Measurements from ENCODE around the gene TTLL6. TPM values are rescaled to one million over a fixed set of nuclear protein-coding genes. Genes with fewer than 3 reads are reported as not detected.
"Not testable (repeated sequence)": the region's sequence is repeated elsewhere in the genome, so short reads cannot be mapped to it uniquely, and the experiment has no call there.

Gene TTLL6
- total RNA-seq (not detected), total RNA-seq (0 reads per million in 2 donors)

DNA sequence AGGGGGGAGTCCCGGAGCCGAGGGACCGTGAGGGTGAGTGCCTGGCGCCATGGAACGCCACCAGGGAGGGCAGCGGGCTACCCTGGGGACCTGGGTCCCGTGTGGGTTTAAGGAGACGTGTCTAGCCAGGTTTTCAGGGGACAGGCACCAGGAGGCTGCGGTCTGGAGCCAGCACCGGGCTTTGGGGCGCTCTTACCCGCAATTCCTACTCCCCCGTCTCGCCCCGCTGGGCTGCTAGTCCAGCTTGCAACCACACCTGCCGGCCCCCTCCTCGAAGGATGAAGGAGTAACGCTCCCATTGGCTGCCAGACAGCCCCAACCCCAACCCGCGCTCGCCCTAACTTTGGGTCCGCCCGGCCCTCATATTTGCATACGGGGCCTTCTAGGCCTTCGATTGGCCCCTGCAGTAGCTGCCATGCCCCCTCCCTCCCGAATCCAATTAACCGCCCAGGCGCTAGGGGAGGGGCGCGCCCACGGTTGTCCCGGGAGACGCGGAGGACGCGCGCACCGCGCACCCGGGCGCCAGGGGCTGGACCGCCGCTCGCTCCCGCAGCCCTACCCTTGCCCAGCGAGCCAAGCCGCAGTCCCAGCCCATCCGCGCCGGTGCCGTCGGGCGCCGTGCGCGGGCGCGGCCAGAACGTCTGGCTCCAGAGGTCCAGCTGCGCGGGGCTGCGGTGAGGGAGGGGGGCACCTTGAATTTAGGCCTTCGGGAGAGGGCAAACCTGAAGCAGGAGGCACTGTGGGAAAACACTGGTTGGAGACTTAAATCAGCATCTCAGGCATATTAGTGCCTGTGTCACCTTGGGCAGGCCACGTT lies at the start of gene TTLL6:
Gene TTLL6 (minus strand): TSS at position 456 of the 817 bp plus-strand sequence. CDS start 157 bp downstream, at position 299.
- peak; percentile 66 to 79 (median 68) for DNase-seq
- Mint-ChIP-seq H3K27ac (no peak within 1 kb of the TSS), H3K27me3 (peaks cover 19% of the 10 kb centered on the region)

DNA sequence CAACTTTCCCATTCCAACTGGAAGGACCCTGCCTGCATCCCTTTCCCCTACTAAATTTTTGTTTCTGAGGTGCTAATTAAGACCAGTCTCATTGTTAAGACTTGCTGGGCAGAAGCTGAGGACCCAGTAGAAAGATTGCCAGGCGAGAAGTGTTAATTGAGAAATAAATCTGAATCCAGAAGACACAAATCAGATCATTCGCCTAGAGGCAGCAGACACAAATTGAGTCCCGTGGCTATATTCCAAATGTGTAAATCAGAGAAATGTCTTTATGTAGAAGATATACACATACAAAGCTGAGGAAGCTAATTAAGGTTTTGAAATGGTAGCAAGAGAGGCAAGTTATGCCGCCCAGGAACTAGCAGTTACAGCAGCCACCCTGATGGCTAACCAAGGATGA lies 43.4 kb upstream of the TTLL6 start:
- H3K9me3 ChIP-seq (ENCODE audit: control insufficient read depth, low read length, poor library complexity, severe bottlenecking), result no peaks in the 10 kb centered on the region
- Mint-ChIP-seq H3K27me3 (no peaks in the 10 kb centered on the region), H3K4me1 (peaks cover 4% of the 10 kb centered on the region), H3K4me3 (no peak overlapping the region), H3K27ac (peak overlapping the region; percentile 24), H3K36me3 (ENCODE audit: low read depth) (peaks cover 11% of the 10 kb centered on the region)
- no peak for DNase-seq
- ATAC-seq, result no peak

More for the DNA sequence above, at the start of gene TTLL6:
- H3K4me1 Mint-ChIP-seq, result peaks cover 18% of the 10 kb centered on the region
- H3K36me3 Mint-ChIP-seq (ENCODE audit: low read depth), result no peaks in the 10 kb centered on the region
- ATAC-seq, result peak; percentile 99
- H3K4me3 Mint-ChIP-seq, result peak within 1 kb of the TSS; percentile 89
- H3K9me3 ChIP-seq (ENCODE audit: control insufficient read depth, low read length, poor library complexity, severe bottlenecking), result no peaks in the 10 kb centered on the region

DNA sequence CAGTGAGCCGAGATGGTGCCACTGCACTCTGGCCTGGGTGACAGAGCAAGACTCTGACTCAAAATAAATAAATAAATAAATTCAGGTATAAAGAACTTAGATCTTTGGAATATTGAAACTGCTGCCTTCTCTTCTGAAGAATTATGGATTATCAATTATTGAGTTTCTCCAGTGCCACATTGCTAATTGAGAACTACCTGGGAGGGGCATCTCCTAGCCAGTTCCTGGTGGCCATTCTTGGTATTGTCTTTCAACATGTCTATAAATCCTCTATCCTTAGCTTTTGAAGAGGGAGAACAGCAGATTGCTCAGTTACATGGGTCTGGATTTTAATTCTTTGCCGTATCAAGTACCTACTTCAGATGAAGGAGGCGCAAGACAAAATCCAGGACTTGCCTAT lies 43.0 kb upstream of the TTLL6 start:
- H3K27me3 Mint-ChIP-seq, result no peaks in the 10 kb centered on the region
- no peak overlapping the region for H3K4me3 Mint-ChIP-seq
- ATAC-seq (no peak), DNase-seq (no peak)
- H3K9me3 ChIP-seq (ENCODE audit: control insufficient read depth, low read length, poor library complexity, severe bottlenecking), result no peaks in the 10 kb centered on the region
- peaks cover 4% of the 10 kb centered on the region for H3K4me1 Mint-ChIP-seq
- H3K27ac Mint-ChIP-seq, result no peak overlapping the region
- H3K36me3 Mint-ChIP-seq (ENCODE audit: low read depth), result peaks cover 11% of the 10 kb centered on the region

DNA sequence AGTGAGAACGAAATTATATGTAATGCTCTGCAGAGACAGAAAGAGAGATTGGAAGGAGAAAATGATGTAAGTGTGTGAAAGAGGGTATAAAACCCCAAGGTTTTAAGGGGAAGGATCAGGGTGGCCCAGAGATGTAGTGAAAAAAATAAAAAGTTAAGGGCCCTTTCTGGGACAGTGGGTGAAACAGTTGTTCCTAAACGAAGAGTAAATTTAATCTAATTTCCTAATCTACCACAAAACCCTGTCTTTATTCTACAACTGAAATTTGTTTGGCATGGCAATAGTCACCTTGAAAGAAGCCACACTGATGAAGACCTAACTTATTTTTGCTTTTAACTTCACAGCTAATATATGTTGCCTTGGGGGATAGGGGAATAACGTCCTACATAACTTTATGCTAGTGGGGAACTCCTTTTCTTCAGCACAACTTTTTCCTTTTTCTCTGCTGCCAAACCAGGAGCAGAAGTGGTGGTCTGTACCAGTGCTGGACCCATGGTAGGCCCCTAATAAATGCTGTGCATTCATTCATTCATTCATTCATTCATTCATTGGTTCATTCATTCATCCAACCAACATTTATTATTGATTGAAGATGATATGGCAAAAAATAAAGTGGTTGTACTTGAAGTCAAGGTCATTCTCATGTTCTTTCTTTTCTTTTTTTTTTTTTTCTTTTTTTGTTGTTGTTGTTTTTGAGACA lies 39.2 kb upstream of the TTLL6 start:
- no peak for DNase-seq
- Mint-ChIP-seq H3K4me1 (peaks cover 9% of the 10 kb centered on the region), H3K27ac (peak overlapping the region; percentile 62), H3K36me3 (ENCODE audit: low read depth) (peaks cover 15% of the 10 kb centered on the region), H3K27me3 (no peaks in the 10 kb centered on the region), H3K4me3 (peak overlapping the region; percentile 31)
- no peaks in the 10 kb centered on the region for H3K9me3 ChIP-seq (ENCODE audit: control insufficient read depth, low read length, poor library complexity, severe bottlenecking)
- no peak for ATAC-seq

DNA sequence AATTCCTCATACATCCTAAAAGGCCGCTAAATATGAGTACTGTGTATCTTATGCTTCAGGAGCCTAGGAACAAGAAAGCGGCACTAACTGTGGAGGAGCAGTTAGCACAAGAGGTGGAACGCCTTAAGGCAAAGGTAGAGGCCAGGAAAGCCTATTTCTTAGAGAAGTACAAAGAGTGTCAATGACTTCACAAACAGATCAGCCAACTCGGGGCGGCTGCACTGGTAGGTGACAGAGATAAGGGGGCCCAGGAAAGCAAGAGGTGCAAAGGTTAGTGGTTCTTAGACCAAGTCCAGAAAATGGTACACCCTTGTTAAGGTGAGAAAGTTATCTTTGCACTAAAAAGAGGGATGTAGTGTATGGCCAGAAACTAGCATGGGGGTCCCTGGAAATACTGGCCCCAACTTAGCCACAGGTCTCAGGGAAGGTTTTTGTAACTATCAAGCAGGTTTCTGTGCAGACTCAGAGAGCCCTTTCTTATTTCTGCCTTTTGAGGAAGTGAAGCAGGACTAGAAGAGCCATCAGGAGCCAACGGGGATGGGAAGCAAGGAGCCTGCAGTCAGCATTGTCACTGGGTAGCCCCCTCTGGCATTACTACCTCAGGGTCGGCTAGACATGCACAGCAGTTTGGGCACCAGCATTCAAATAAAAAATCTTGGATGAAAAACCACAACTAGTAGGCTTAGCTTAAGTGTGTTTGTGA lies 37.9 kb upstream of the TTLL6 start:
- no peak for ATAC-seq
- Mint-ChIP-seq H3K4me1 (peaks cover 9% of the 10 kb centered on the region), H3K4me3 (no peak overlapping the region), H3K36me3 (ENCODE audit: low read depth) (peaks cover 12% of the 10 kb centered on the region), H3K27ac (peak overlapping the region; percentile 9), H3K27me3 (no peaks in the 10 kb centered on the region)
- no peak for DNase-seq
- no peaks in the 10 kb centered on the region for H3K9me3 ChIP-seq (ENCODE audit: control insufficient read depth, low read length, poor library complexity, severe bottlenecking)

DNA sequence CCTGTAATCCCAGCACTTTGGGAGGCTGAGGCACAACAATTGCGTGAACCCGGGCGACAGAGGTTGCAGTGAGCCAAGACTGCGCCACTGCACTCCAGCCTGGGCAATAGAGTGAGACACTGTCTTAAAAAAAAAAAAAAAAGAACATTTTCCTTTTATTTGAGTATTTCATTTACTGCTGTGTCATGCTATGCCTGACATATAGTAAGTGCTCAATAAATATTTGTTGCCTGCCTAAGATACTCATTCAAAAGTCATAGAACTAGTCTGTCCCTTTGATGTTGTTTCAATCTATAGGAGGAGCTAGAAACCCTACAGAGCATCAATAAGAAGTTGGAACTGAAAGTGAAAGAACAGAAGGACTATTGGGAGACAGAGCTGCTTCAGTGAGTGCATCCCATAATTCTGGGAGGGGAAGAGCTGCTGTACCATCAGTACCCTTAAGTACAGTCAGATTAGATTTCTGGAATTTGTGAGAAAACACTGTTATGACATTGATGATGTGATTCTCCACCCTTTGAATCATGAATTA lies 33.8 kb upstream of the TTLL6 start:
- H3K9me3 ChIP-seq (ENCODE audit: control insufficient read depth, low read length, poor library complexity, severe bottlenecking), result no peaks in the 10 kb centered on the region
- DNase-seq (no peak), ATAC-seq (peak; percentile 44)
- Mint-ChIP-seq H3K36me3 (ENCODE audit: low read depth) (peaks cover 13% of the 10 kb centered on the region), H3K4me3 (no peak overlapping the region), H3K4me1 (peaks cover 7% of the 10 kb centered on the region), H3K27ac (no peak overlapping the region), H3K27me3 (no peaks in the 10 kb centered on the region)

DNA sequence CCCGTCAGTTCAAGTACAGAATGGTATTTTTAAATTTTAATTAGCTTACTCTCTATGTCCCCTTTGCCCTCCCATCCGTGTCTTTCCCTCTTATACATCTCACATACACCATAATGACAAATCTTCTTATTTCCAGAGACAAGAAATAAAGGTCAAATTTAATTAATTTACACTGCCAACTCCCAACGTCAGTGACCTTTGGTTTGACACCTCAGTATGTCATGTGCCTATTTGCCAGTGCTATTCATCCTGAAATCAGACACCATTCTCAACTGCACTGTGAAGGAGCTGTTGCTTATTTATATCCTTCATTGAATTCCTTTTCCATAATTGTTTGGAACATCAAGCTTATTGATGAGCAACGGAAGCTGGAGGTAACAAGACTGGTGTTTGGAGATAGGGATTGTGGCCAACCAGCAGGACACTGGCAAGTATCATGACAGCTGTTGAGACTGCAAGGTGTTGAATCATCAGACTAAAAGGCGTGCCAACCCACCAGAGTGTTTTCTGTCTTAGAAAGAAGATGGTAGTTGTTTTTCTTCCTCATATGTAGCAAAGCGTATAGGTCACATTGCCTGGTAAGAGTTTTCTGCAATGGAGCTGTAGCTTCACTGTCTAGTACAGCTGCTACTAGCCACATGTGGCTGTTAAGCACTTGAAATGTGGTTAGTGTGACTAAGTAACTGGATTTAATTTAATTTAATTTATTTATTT lies 26.3 kb upstream of the TTLL6 start:
- Mint-ChIP-seq H3K27me3 (no peaks in the 10 kb centered on the region), H3K36me3 (ENCODE audit: low read depth) (peaks cover 10% of the 10 kb centered on the region), H3K27ac (peak overlapping the region; percentile 19), H3K4me1 (peaks cover 25% of the 10 kb centered on the region), H3K4me3 (no peak overlapping the region)
- H3K9me3 ChIP-seq (ENCODE audit: control insufficient read depth, low read length, poor library complexity, severe bottlenecking), result no peaks in the 10 kb centered on the region
- ATAC-seq (no peak), DNase-seq (no peak)

DNA sequence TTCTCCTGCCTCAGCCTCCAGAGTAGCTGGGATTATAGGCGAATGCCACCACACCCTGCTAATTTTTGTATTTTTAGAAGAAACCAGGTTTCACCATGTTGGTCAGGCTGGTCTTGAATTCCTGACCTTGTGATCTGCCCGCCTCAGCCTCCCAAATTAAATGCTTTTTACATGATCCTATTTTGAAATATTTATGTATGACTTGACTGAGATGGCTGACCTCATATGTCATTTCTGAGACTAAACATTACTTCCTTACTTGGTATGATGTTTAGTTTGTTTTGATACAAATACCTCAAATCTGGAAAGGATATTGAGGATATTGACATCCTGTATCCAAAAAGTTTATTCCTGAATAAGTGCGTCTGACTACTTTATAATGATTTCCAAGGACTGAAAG lies 25.7 kb upstream of the TTLL6 start:
- peaks cover 7% of the 10 kb centered on the region for H3K36me3 Mint-ChIP-seq (ENCODE audit: low read depth)
- no peaks in the 10 kb centered on the region for H3K9me3 ChIP-seq (ENCODE audit: control insufficient read depth, low read length, poor library complexity, severe bottlenecking)
- H3K4me1 Mint-ChIP-seq, result peaks cover 30% of the 10 kb centered on the region
- no peaks in the 10 kb centered on the region for H3K27me3 Mint-ChIP-seq
- DNase-seq (no peak), ATAC-seq (no peak)
- no peak overlapping the region for H3K4me3 Mint-ChIP-seq
- peak overlapping the region; percentile 19 for H3K27ac Mint-ChIP-seq

DNA sequence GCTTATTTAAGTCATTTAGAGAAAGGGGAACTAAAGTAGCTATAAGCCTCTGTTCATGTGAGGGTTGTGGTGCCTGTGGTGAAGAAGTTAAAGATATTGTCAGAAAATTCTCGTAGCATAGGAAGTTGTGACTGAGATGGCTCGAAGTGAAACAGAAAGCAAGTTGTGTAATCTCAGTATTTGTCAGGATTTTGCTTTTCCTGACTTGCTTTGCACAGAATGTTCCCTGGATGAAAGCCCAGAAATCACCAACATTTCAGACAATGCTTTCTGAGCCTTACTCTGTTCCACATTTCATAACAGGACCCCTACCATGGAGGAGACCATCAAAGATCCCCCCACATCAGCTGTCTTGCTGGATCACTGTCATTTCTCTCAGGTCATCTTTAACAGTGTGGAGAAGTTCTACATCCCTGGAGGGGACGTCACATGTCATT lies 24.4 kb upstream of the TTLL6 start:
- ATAC-seq, result peak; percentile 91

DNA sequence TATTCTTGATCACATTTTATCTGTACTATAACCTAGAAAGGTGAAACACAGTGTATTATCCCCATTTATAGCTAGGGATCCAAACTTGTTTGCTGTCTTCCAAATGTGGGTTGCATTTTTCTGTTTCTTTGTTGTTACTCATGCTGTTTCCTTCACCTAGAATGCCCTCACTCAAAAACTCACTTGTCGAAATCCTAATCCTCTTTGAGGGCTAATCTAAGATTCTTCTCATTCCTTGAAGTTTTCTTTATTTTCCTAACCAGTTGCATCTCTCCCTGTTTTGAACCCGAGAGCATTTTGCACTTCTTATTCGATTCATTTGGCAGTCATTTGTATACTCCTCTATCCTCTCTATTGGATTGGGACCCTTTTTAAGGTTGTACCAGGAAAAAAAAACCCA lies 23.4 kb upstream of the TTLL6 start:
- Mint-ChIP-seq H3K4me1 (peaks cover 49% of the 10 kb centered on the region), H3K36me3 (ENCODE audit: low read depth) (peaks cover 7% of the 10 kb centered on the region), H3K27ac (peak overlapping the region; percentile 80), H3K27me3 (no peaks in the 10 kb centered on the region), H3K4me3 (peak overlapping the region; percentile 86)
- no peak for DNase-seq
- no peak for ATAC-seq
- H3K9me3 ChIP-seq (ENCODE audit: control insufficient read depth, low read length, poor library complexity, severe bottlenecking), result no peaks in the 10 kb centered on the region

More for the DNA sequence above, 24.4 kb upstream of the TTLL6 start:
- DNase-seq, result no peak
- H3K9me3 ChIP-seq (ENCODE audit: control insufficient read depth, low read length, poor library complexity, severe bottlenecking), result no peaks in the 10 kb centered on the region
- Mint-ChIP-seq H3K27ac (peak overlapping the region; percentile 80), H3K27me3 (no peaks in the 10 kb centered on the region), H3K4me1 (peaks cover 41% of the 10 kb centered on the region), H3K4me3 (peak overlapping the region; percentile 86), H3K36me3 (ENCODE audit: low read depth) (peaks cover 7% of the 10 kb centered on the region)

DNA sequence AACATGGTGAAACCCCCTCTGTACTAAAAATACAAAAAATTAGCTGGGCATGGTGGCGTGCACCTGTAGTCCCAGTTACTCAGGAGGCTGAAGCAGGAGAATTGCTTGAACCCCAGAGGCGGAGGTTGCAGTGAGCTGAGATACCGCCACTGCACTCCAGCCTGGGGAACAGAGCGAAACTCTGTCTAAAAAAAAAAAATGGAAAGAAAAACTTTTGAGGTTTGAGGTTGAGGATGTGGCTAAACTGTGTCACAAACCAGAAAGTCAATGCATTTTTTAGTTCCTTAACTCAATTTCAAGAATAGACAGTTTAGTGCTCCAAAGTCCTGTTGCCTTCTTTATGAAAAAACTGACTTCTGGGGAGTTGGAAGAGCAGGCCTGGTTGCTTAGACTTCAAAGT lies 20.4 kb upstream of the TTLL6 start:
- Mint-ChIP-seq H3K4me3 (peak overlapping the region; percentile 85), H3K27ac (peak overlapping the region; percentile 91), H3K4me1 (peaks cover 65% of the 10 kb centered on the region)
- H3K9me3 ChIP-seq (ENCODE audit: control insufficient read depth, low read length, poor library complexity, severe bottlenecking); DNase-seq; H3K36me3 Mint-ChIP-seq (ENCODE audit: low read depth); H3K27me3 Mint-ChIP-seq: not testable (repeated sequence)
- peak; percentile 66 for ATAC-seq

DNA sequence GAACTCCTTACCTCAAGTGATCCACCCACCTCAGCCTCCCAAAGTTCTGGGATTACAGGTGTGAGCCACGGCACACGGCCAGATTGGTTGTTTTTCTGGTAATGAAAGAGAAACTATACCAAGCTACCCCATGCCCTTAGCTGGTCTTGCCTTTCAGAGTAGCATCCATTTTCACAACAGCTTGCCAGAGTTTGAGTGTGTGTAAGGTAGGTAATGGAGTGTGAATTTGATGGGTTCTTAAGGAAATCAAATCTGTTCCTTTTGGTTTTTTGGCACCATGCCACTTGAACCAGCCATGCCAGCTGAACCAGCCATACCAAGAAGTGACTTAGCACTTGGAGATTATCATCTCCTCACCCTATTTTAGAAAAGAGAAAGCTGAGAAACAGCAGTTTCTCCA lies 18.9 kb upstream of the TTLL6 start:
- peaks cover 59% of the 10 kb centered on the region for H3K4me1 Mint-ChIP-seq
- no peaks in the 10 kb centered on the region for H3K9me3 ChIP-seq (ENCODE audit: control insufficient read depth, low read length, poor library complexity, severe bottlenecking)
- no peak for ATAC-seq
- peak overlapping the region; percentile 19 for H3K4me3 Mint-ChIP-seq
- no peak for DNase-seq
- H3K27me3 Mint-ChIP-seq, result no peaks in the 10 kb centered on the region
- peaks cover 3% of the 10 kb centered on the region for H3K36me3 Mint-ChIP-seq (ENCODE audit: low read depth)
- peak overlapping the region; percentile 78 for H3K27ac Mint-ChIP-seq
